ENCODE data around the gene HENMT1.

GRCh38 chr1:108701176-108701849 is 40.4 kb upstream of the HENMT1 start:
- TF ChIP-seq CTCF (IDR thresholded peaks at IDR 0.05; ENCODE audit: poor library complexity) (no peak), EZH2 (IDR thresholded peaks at IDR 0.05; ENCODE audit: borderline replicate concordance) (no peak)
